HG03457 (cell line): ENCODE results near the gene BTN2A1.
"Not testable (repeated sequence)": the region's sequence is repeated elsewhere in the genome, so short reads cannot be mapped to it uniquely, and the experiment has no call there.

ENCODE experiments used
- ATAC-seq: cut with Tn5 transposase; IDR thresholded peaks from one replicate; pipeline ENCODE4 v1.9.1; 2021; ENCODE audit warnings: moderate number of reproducible peaks; ENCODE audit not compliant: unreplicated experiment

Gene BTN2A1

DNA sequence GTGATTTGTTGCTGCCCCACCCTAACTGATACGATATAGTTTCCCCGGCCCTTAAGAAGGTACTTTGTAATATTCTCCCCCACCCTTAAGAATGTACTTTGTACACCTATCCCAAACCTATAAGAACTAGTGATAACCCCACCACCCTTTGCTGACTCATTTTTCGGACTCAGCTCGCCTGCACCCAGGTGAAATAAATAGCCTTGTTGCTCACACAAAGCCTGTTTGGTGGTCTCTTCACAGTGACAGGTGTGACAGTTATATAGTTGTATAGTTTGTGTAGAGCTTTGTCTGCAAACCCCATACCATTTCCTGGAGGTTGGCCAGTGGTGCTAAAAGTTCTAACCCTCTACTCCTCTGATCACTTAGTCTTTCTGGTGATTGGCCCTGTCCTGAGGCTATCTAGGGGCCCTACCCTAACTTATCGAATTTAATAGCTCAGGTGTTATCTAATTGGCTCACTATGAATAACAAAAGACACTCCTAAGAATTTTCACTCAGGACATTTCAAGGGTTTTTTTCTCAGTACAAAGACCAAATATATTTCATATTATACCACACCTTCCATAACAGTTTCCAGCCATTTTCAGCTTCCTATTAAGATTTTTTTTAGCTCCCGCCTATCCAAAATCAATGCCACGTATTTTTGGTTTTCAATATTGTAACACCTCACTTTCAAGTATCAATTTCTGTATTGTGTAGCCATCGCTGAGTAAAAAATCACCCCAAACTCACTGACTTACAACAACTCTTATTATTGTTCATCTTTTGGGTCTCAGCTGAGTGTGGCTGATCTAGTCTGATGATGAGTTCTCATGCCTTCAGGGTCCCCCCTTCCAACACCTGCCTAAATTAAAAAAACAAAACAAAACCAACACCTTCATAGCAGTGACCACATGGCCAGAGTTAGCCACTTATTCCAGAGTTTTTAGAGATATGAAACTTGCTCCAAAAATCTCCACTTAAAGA lies 32.5 kb downstream of the BTN2A1 start:
- no peak for ATAC-seq

DNA sequence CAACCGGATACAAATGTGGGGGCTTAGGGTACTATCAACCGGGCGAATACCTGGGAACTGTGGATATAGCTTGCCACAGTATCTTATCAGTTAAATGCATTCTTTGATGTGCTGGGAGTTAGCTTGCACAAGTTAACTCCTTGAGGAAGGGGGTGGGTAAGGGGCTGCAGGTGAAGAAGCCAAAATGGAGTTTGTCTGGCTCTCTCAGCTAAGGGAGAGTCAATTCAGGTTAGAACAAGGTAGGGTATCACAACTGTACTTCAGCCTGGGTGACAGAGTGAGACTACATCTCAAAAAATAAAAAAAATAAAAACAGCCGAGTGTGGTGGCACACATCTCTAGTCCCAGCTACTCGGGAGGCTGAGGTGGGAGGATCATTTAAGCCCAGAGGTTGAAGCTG lies 33.8 kb downstream of the BTN2A1 start:
- ATAC-seq, result no peak

DNA sequence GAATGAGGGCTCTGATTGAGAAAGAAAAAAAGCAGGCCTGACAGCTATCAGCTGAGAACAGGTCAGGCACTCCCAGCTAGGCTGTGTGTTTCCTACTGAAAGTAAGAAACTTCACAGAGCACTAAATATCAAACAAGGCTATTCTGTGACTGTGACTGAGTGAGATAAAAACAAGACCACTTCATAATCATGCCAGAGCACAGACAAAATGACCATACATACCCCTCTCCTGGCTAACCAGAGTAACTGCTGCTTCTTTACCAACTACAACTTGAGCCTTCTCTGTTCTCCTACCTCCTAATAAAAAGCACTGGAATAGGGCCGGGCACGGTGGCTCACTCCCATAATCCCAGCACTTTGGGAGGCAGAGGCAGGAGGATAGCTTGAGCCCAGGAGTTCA lies 35.5 kb downstream of the BTN2A1 start:
- ATAC-seq, result no peak

DNA sequence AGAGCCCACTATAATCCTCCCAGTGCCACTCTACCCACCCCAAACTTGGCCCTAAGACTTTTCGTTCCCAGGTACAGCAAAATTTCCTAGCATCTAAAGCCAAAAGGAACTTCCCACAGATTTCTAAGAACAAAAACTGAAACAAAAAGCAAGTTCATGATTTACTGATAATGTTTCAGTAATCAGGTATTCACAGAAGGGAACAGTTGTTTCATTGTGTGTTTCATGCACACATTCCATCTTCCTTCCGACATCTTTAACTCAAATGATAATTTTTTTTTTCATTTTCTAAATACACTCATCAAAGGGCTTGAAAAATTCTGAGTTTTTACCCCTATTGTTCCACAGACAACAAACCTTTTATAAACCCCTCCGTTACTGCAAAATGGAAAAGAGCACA lies 36.4 kb downstream of the BTN2A1 start:
- ATAC-seq, result no peak

DNA sequence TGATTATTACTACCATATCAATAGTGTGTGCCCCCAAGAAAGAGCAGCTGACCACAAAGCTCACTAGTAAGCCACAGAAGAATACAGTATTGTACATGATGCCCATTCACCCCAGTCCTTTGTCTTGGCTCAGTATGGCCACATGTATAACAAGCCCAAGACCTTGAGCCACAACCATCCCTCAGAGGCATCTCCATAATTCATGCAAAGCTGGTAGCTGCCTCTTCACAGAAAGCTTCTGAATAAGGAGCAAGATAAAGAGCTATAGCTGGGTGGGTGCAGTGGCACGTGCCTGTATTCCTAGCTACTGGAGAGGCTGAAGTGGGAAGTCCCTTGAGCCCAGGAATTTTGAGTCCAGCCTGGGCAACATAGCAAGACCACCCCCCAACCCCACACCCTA lies 37.5 kb downstream of the BTN2A1 start:
- ATAC-seq, result no peak

DNA sequence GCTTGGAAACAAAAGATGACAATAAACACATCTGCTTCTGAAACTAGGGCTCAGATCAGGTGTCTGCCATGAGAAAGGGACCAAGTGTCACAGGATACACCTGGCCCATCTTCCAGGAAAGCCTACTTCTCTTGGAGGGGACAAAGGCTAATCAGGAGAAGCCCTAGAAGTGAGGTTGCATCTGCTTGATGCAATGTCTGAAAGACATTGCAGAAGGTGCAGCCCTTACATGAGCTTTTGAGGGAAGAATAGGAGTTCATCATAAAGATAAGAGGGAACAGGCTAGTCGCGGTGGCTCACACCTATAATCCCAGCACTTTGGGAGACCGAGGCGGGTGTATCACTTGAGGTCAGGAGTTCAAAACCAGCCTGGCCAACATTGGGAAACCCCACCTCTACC lies 39.9 kb downstream of the BTN2A1 start:
- no peak for ATAC-seq

DNA sequence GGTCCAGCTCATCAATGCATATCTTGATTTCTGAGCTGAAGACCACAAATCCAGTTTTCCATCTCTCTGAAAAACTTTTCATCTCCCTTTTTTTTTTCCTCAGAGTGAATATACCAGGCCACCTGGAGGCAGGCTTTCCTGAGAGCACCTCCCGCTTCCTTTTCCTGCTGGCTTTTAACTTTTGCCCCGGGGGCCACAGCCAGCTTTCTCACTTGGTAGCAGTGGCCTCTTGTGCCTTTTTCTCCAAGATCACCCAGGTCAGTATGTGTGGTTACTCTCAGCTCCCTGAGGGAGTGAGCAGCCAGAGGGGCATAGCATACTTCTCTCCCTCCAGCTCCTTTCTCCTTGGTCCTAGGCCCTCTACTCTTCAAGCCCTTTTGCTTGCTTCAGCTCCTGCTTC lies 42.3 kb downstream of the BTN2A1 start, which contains the start of gene BTN1A1:
Gene BTN1A1 (plus strand): TSS at position 202 of the 400 bp plus-strand sequence. CDS start 984 bp downstream, outside the sequence.
- ATAC-seq, result no peak

DNA sequence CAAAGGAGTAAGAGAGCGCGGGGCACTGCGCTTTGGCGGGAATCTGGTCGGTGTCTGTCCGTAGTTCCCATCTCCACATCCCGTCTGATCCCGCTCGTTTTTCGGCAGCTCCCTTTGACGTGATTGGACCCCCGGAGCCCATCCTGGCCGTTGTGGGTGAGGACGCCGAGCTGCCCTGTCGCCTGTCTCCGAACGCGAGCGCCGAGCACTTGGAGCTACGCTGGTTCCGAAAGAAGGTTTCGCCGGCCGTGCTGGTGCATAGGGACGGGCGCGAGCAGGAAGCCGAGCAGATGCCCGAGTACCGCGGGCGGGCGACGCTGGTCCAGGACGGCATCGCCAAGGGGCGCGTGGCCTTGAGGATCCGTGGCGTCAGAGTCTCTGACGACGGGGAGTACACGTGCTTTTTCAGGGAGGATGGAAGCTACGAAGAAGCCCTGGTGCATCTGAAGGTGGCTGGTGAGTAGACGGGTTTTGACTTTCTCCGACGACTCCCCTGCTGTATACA lies 43.8 kb downstream of the BTN2A1 start:
- no peak for ATAC-seq

DNA sequence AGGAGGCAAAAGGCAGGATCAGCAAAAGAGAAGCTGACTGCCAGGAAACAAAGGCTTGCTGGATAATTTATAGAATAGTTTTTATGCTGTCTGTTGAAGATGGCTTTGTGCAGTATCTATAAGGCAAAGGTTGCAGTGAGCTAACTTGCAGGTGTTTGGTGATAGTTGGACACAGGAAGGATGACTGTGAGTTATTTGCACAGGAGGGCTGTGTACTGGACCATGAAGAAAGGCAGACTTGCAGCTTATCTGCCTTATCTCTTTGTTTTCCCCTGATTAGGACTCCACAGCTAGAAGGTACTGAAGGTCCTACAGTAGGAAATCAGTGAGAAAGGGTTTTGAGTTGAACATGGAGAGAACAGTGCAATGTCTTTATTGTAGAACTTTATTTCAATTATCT lies 44.4 kb downstream of the BTN2A1 start:
- ATAC-seq, result no peak

DNA sequence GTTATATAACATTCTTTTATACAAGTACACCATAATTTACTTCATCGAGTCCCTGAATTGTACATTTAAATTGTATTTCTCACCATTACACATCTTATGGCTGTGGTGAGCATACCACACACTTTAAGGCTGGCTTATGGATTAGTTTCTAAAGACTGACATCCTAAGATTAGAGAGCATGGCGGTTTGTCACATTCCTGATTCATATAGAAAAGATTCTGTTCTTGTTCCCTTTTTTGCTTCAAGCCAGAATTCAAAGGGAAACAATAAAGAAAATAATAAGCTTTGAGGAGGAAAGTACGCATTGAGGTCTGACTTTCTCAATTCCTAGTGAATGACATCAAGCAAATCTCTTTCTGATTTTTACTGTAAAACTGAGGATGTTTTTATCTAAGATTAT lies 44.9 kb downstream of the BTN2A1 start:
- no peak for ATAC-seq

DNA sequence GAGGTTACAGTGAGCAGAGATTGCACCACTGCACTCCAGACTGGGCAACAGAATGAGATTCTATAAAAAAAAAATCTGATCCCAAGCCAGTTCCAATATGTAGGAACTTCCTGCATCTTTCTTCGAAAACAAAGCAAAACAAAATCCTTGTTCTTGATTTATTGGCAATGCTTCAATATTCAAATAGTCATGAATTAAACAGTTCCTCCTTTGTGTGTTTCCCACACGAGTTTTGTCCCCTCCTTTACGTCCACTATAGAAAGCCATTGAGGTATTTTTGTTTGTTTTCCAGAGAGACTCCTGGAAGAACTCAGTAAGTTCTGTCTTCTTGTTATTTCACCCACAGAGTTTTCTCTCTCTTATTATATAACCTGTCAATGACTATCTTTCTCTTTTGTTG lies 49.9 kb downstream of the BTN2A1 start:
- no peak for ATAC-seq

DNA sequence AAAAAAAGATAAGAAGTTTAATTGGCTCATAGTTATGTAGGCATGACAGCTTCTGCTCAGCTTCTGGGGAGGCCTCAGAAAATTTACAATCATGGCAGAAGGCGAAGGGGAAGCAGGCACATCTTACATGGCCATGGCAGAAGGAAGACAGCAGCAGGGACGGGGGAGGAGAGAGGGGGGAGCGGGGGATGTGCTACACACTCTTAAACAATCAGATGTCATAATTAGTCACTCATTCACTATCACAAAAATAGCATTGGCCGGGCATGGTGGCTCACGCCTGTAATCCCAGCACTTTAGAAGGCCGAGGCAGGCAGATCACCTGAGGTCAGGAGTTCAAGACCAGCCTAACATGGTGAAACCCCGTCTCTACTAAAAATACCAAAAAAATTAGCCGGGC lies 53.3 kb downstream of the BTN2A1 start:
- not testable (repeated sequence) for ATAC-seq

DNA sequence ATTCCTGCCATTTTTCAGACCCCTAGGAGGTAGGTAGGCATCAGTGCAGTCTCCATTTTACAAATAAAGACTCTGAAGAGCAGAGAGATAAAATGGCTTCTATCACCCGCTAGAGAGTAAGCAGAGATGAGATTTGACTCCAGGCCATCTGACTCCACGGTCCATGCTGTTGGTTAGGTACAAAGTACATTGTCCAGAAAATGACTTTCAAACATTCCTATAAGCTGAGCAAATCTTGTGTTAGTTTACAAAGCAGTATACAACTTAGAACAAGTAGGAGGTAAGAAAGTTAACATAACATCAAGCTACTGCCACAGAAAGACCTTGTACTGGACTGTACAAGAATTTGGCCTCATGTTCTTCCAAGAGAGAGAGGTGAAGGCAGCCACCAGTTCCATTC lies 57.2 kb downstream of the BTN2A1 start:
- no peak for ATAC-seq

DNA sequence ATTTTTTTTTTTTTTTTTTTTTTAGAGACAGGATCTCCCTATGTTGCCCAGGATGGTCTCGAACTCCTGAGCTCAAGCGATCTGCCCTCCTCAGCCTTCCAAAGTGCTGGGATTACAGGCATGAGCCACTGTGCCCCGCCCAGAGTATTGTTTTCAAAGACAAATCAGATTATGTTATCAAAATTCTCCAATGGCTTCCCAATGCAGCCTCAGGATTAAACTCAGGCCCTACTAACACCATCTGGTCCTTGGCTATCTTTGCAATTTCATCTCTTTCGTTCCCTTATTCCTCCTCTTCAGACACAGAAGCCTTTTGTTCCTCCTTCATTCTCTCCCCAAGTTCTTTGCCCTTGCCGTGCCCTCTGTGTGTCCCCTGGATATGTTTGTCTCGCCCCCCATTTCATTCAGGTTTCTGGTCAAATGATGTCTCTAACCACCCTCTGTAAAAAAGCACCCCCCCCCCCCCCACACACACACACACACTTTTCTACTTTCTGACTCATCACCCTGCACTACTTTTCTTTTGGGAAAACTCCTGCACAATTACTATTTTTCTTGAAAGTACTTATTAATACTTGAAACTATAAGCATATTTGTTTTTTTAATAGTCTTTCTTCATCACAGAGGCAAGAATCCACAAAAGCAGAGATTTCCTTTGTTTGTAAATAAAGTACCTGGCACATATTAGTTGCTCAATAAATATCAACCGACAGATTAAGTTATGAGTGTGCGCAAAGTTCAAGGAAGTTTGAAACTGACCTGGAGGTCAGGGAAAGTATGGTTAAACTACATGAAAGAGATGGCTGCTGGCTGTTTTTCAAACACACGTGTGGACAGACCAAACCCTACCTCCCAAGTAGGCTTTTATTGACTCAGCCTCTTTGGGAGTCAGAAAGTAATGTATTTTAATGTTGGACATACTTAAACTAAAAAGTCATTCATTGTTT lies 59.0 kb downstream of the BTN2A1 start:
- no peak for ATAC-seq
